ENCODE measurements around the gene OTX1.

DNA sequence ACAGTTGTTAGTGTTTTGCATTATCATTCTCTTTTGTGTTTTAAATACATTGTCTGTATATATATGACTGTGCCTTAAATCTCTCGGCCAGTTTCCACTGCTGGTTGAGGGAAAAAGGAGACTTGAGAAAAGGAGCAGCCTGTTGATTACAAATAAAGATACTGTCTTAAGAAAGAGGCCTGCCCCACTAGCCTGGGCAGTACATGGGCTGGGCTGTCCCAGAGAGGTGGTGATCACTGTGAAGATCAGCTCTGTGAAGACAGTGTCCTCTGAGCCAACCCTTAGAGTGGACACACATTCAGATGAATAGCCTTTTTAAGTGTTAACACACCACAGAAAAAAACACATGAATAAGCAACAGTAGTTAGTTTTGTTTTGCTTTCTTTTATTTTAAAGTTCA, 10.0 kb upstream of the OTX1 start:
- TF ChIP-seq POLR2A (IDR thresholded peaks at IDR 0.05) = no peak
- TF ChIP-seq, protein P1, sequence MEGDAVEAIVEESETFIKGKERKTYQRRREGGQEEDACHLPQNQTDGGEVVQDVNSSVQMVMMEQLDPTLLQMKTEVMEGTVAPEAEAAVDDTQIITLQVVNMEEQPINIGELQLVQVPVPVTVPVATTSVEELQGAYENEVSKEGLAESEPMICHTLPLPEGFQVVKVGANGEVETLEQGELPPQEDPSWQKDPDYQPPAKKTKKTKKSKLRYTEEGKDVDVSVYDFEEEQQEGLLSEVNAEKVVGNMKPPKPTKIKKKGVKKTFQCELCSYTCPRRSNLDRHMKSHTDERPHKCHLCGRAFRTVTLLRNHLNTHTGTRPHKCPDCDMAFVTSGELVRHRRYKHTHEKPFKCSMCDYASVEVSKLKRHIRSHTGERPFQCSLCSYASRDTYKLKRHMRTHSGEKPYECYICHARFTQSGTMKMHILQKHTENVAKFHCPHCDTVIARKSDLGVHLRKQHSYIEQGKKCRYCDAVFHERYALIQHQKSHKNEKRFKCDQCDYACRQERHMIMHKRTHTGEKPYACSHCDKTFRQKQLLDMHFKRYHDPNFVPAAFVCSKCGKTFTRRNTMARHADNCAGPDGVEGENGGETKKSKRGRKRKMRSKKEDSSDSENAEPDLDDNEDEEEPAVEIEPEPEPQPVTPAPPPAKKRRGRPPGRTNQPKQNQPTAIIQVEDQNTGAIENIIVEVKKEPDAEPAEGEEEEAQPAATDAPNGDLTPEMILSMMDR (IDR thresholded peaks at IDR 0.05) = no peak
